ENCODE data around the gene LRRC8E.

Gene LRRC8E

GRCh38 chr19:7867092-7867844, 21.0 kb upstream of the LRRC8E start:
- in situ Hi-C loops (cut with MboI; ENCODE audit: low sequenced_read_pairs) = no loop called here

GRCh38 chr19:7868326-7868670, 20.0 kb upstream of the LRRC8E start:
- in situ Hi-C loops (cut with MboI; ENCODE audit: low sequenced_read_pairs) = no loop called here

GRCh38 chr19:7868671-7869452, 19.4 kb upstream of the LRRC8E start:
- in situ Hi-C loops (cut with MboI; ENCODE audit: low sequenced_read_pairs) = no loop called here

GRCh38 chr19:7869453-7869909, 18.8 kb upstream of the LRRC8E start:
- in situ Hi-C loops (cut with MboI; ENCODE audit: low sequenced_read_pairs) = no loop called here

GRCh38 chr19:7869910-7870511, 18.3 kb upstream of the LRRC8E start:
- in situ Hi-C loops (cut with MboI; ENCODE audit: low sequenced_read_pairs) = no loop called here

GRCh38 chr19:7870571-7871436, 17.5 kb upstream of the LRRC8E start:
- in situ Hi-C loops (cut with MboI; ENCODE audit: low sequenced_read_pairs) = no loop called here

- in situ Hi-C loops (cut with MboI; ENCODE audit: low sequenced_read_pairs) = no loop called here
Measured at GRCh38 chr19:7871437-7872305, 16.6 kb upstream of the LRRC8E start.

- in situ Hi-C loops (cut with MboI; ENCODE audit: low sequenced_read_pairs) = no loop called here
Measured at GRCh38 chr19:7872306-7873204, 15.8 kb upstream of the LRRC8E start.

GRCh38 chr19:7873304-7874075, 14.8 kb upstream of the LRRC8E start:
- in situ Hi-C loops (cut with MboI; ENCODE audit: low sequenced_read_pairs) = no loop called here

- in situ Hi-C loops (cut with MboI; ENCODE audit: low sequenced_read_pairs) = no loop called here
Measured at GRCh38 chr19:7874076-7874896, 14.0 kb upstream of the LRRC8E start, which contains the start of gene PRR36. PRR36 (minus strand) TSS chr19:7874390; CDS start chr19:7873689, 701 bp downstream.

- in situ Hi-C loops (cut with MboI; ENCODE audit: low sequenced_read_pairs) = no loop called here
Measured at GRCh38 chr19:7874897-7875273, 13.4 kb upstream of the LRRC8E start.

GRCh38 chr19:7877249-7877836, 11.0 kb upstream of the LRRC8E start:
- in situ Hi-C loops (cut with MboI; ENCODE audit: low sequenced_read_pairs) = no loop called here

- in situ Hi-C loops (cut with MboI; ENCODE audit: low sequenced_read_pairs) = no loop called here
Measured at GRCh38 chr19:7879111-7879807, 9.1 kb upstream of the LRRC8E start.

GRCh38 chr19:7879836-7880235, 8.5 kb upstream of the LRRC8E start:
- in situ Hi-C loops (cut with MboI; ENCODE audit: low sequenced_read_pairs) = no loop called here

- in situ Hi-C loops (cut with MboI; ENCODE audit: low sequenced_read_pairs) = no loop called here
Measured at GRCh38 chr19:7881910-7882309, 6.4 kb upstream of the LRRC8E start.

- in situ Hi-C loops (cut with MboI; ENCODE audit: low sequenced_read_pairs) = no loop called here
Measured at GRCh38 chr19:7883105-7883504, 5.2 kb upstream of the LRRC8E start.

Measured in hTERT RPE-1 (cell line).